Measurements from ENCODE around the gene POU6F1.

GRCh38 chr12:51253276-51253675 is 35.4 kb upstream of the POU6F1 start:
- no peak for TF ChIP-seq CTCF (IDR thresholded peaks at IDR 0.05)
- no peak for TF ChIP-seq POLR2A (IDR thresholded peaks at IDR 0.05)
